DND-41 (cell line): ENCODE results near the gene RGP1.

Source experiments
- ATAC-seq: fragments of 200-7000 bp; cut with Tn5 transposase; 3 replicates; pipeline ENCODE4 v1.9.1; 2021; ENCODE audit warnings: low read depth; ENCODE audit not compliant: insufficient read depth
- DNase-seq: peaks from one replicate; pipeline ENCODE4 v3.0.0-alpha.2; 2020
- H2AFZ ChIP-seq: 2 replicates; pipeline ENCODE4 v1.6.0; 2012; ENCODE audit warnings: low read depth, low read length
- H3K27ac ChIP-seq: 2 replicates; pipeline ENCODE4 v1.5.1; 2012; ENCODE audit warnings: low read length, inconsistent platforms
- H3K27me3 ChIP-seq: fragments of 200-600 bp; sonication (generic); 2 replicates; pipeline ENCODE4 v1.6.0; 2012; ENCODE audit warnings: low read length, mild to moderate bottlenecking, inconsistent platforms; ENCODE audit not compliant: insufficient read depth, poor library complexity
- H3K36me3 ChIP-seq: 2 replicates; pipeline ENCODE4 v1.5.1; 2012; ENCODE audit warnings: low read length, inconsistent platforms; ENCODE audit not compliant: insufficient read depth
- H3K4me1 ChIP-seq: 2 replicates; pipeline ENCODE4 v1.5.1; 2012; ENCODE audit warnings: mild to moderate bottlenecking, low read length; ENCODE audit not compliant: insufficient read depth
- H3K4me2 ChIP-seq: 2 replicates; pipeline ENCODE4 v1.6.0; 2012; ENCODE audit warnings: mild to moderate bottlenecking, moderate library complexity, low read length, inconsistent platforms; ENCODE audit not compliant: insufficient read depth
- H3K4me3 ChIP-seq, 2 experiments: fragments of 200-600 bp in 1 of 2; shearing (Covaris generic) in 1 of 2; 2 replicates each; pipeline ENCODE4 v1.5.1; 2012 to 2016; ENCODE audit warnings: inconsistent platforms in 2 of 2, low read length in 2 of 2, mild to moderate bottlenecking in 2 of 2, low read depth in 1 of 2, moderate library complexity in 1 of 2
- H3K79me2 ChIP-seq: 2 replicates; pipeline ENCODE4 v1.6.0; 2012; ENCODE audit warnings: low read length, inconsistent platforms; ENCODE audit not compliant: insufficient read depth
- H3K9ac ChIP-seq: 2 replicates; pipeline ENCODE4 v1.6.0; 2012; ENCODE audit warnings: low read depth, mild to moderate bottlenecking, inconsistent platforms, low read length, moderate library complexity
- H3K9me3 ChIP-seq: 2 replicates; pipeline ENCODE4 v1.5.1; 2012; ENCODE audit warnings: low read length, moderate library complexity, mild to moderate bottlenecking, inconsistent platforms; ENCODE audit not compliant: insufficient read depth, severe bottlenecking
- H4K20me1 ChIP-seq: 2 replicates; pipeline ENCODE4 v1.6.0; 2012; ENCODE audit warnings: low read length; ENCODE audit not compliant: insufficient read depth
- EZH2 ChIP-seq: IDR thresholded peaks from 3 replicates; pipeline ENCODE4 v1.6.1; 2012; ENCODE audit warnings: borderline replicate concordance, low read depth, mild to moderate bottlenecking, moderate library complexity, low read length, inconsistent platforms; ENCODE audit not compliant: severe bottlenecking
- TF ChIP-seq, protein P1 (sequence below): IDR thresholded peaks from 2 replicates; pipeline ENCODE4 v1.5.1; 2012; ENCODE audit warnings: borderline replicate concordance, low read length, moderate library complexity, mild to moderate bottlenecking; ENCODE audit not compliant: poor library complexity, severe bottlenecking; ENCODE audit errors: extremely low read depth

The RGP1 gene

DNA sequence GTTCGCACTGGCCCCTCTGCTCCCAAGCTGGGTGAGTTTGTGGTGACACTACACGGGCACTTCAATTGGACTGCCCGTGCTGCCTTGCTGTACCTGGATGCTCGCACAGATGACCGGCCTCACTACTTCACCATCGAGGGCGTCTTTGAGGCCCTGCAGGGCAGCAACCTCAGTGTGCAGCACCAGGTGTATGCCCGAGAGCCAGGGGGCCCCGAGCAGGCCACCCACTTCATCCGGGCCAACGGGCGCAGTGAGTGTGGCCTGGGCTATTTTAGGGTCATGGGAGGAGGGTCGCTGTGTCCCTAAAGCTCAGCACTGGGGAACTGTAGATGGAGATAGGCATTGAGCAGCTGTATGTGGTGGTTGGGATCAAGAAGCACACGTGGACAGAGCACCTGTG, 43.7 kb downstream of the RGP1 start:
- Histone ChIP-seq H3K27ac (no peak overlapping the region), H3K9ac (no peak overlapping the region), H3K4me3 (no peak overlapping the region), H3K36me3 (peaks cover 6% of the 10 kb centered on the region), H3K4me2 (no peak overlapping the region), H3K27me3 (no peaks in the 10 kb centered on the region), H3K79me2 (no peaks in the 10 kb centered on the region), H3K9me3 (no peaks in the 10 kb centered on the region), H2AFZ (no peak overlapping the region), H4K20me1 (no peaks in the 10 kb centered on the region), H3K4me1 (no peaks in the 10 kb centered on the region)
- no peak for ATAC-seq
- no peak for TF ChIP-seq EZH2
- TF ChIP-seq, protein P1, sequence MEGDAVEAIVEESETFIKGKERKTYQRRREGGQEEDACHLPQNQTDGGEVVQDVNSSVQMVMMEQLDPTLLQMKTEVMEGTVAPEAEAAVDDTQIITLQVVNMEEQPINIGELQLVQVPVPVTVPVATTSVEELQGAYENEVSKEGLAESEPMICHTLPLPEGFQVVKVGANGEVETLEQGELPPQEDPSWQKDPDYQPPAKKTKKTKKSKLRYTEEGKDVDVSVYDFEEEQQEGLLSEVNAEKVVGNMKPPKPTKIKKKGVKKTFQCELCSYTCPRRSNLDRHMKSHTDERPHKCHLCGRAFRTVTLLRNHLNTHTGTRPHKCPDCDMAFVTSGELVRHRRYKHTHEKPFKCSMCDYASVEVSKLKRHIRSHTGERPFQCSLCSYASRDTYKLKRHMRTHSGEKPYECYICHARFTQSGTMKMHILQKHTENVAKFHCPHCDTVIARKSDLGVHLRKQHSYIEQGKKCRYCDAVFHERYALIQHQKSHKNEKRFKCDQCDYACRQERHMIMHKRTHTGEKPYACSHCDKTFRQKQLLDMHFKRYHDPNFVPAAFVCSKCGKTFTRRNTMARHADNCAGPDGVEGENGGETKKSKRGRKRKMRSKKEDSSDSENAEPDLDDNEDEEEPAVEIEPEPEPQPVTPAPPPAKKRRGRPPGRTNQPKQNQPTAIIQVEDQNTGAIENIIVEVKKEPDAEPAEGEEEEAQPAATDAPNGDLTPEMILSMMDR = no peak
- no peak for DNase-seq

DNA sequence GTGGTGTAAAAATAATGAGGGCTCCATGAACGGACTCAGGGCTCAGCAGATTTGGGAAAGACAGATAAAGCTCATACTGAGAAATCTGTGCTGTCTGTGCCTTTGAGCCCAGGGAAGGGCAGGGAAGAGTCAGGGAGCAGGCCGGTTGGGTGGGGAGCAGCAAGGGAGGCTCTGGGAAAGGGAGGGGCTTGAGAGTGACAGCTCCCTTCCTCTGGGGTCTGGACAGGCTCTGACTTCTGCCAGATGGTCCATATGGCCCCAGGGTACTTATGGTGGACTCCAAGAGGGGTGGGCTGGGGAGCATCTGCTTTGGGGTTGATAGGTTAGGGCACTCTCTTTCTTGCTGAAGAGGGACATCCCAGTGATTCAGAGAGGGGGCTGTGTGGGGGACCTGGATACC, 44.4 kb downstream of the RGP1 start:
- Histone ChIP-seq H3K36me3 (peaks cover 6% of the 10 kb centered on the region), H3K27ac (no peak overlapping the region), H3K9ac (no peak overlapping the region), H3K27me3 (no peaks in the 10 kb centered on the region), H3K79me2 (no peaks in the 10 kb centered on the region), H3K9me3 (no peaks in the 10 kb centered on the region), H4K20me1 (no peaks in the 10 kb centered on the region), H3K4me3 (no peak overlapping the region), H2AFZ (no peak overlapping the region), H3K4me1 (no peaks in the 10 kb centered on the region), H3K4me2 (no peak overlapping the region)
- DNase-seq = no peak
- no peak for ATAC-seq
- TF ChIP-seq EZH2 = no peak
- TF ChIP-seq, protein P1 = no peak

DNA sequence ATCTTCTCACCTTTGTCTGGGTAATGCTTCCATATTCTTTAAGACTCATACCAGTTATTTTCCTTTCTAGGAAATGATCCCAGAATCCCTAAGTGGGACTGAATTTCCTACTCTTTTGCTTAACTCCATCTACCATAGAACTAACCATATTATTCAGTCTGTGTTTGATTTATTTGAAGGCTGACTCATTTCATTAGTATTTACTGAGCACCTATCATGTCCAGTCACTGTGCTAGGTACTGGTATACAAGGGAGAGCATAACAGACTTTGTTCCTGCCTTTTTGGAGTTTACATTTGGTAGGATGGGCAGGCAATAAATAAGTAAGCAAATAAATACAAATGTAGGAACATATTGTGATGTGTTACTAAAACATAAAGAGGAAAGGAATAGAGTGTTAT, 46.6 kb downstream of the RGP1 start:
- H3K79me2 ChIP-seq = no peaks in the 10 kb centered on the region
- H3K27me3 ChIP-seq = no peaks in the 10 kb centered on the region
- no peak overlapping the region for H3K4me2 ChIP-seq
- no peak overlapping the region for H2AFZ ChIP-seq
- no peaks in the 10 kb centered on the region for H3K9me3 ChIP-seq
- TF ChIP-seq, protein P1 = no peak
- TF ChIP-seq EZH2 = no peak
- H3K4me3 ChIP-seq = no peak overlapping the region
- DNase-seq (no peak), ATAC-seq (no peak)
- no peaks in the 10 kb centered on the region for H3K4me1 ChIP-seq
- H3K36me3 ChIP-seq = peaks cover 3% of the 10 kb centered on the region
- H4K20me1 ChIP-seq = no peaks in the 10 kb centered on the region
- no peak overlapping the region for H3K27ac ChIP-seq
- no peak overlapping the region for H3K9ac ChIP-seq
